ENCODE data around the gene KCNT2. TPM values are rescaled to one million over a fixed set of nuclear protein-coding genes. Genes with fewer than 3 reads are reported as not detected.

Gene KCNT2
- total and polyA plus RNA-seq, 2 of the 8 experiments (the other 6 are each of a cell fraction or from before 2014, with no cell fraction given), result 2.3 to 10.2 TPM

GRCh38 chr1:196467230-196467925, 140.9 kb downstream of the KCNT2 start:
- no peak for FAIRE-seq
- Histone ChIP-seq H2AFZ (ENCODE audit: low read length) (no peak overlapping the region), H3K27ac (ENCODE audit: low read depth, low read length) (no peak overlapping the region)
- TF ChIP-seq POU5F1 (IDR thresholded peaks at IDR 0.05; ENCODE audit: low read depth, low read length) (no peak), SRF (IDR thresholded peaks at IDR 0.05; ENCODE audit: low read depth, low read length) (no peak), ASH2L (IDR thresholded peaks at IDR 0.05; ENCODE audit: low read length) (no peak), RBBP5 (IDR thresholded peaks at IDR 0.05; ENCODE audit: borderline replicate concordance, low read depth, low read length) (no peak), HDAC2 (IDR thresholded peaks at IDR 0.05; ENCODE audit: borderline replicate concordance in 1 of 2, low read depth in 2 of 2, low read length in 2 of 2) (no peak), CREB1 (IDR thresholded peaks at IDR 0.05) (no peak), CBX8 (IDR thresholded peaks at IDR 0.05; ENCODE audit: borderline replicate concordance, low read depth, low read length) (no peak), CEBPB (IDR thresholded peaks at IDR 0.05; ENCODE audit: low read depth, low read length) (no peak), PHF8 (conservative IDR thresholded peaks at IDR 0.05; ENCODE audit: low read depth, low read length) (no peak), USF2 (IDR thresholded peaks at IDR 0.05; ENCODE audit: low read length) (no peak), FOSL1 (IDR thresholded peaks at IDR 0.05; ENCODE audit: insufficient read depth, low read depth, low read length) (no peak), BCL11A (IDR thresholded peaks at IDR 0.05; ENCODE audit: low read depth in 2 of 2, low read length in 2 of 2) (no peak)

More at GRCh38 chr1:196467230-196467925, 140.9 kb downstream of the KCNT2 start:
- Histone ChIP-seq H2BK12ac (ENCODE audit: low read depth, low read length) (no peak overlapping the region), H3K4me1 (replicated peaks in 1 of 4; ENCODE audit: control insufficient read depth in 3 of 4, insufficient read depth in 4 of 4, low read length in 3 of 4) (no peaks in the 10 kb centered on the region), H2BK20ac (ENCODE audit: low read length) (no peak overlapping the region), H3K14ac (ENCODE audit: insufficient read length) (no peak overlapping the region), H3K79me1 (ENCODE audit: low read depth, low read length) (no peaks in the 10 kb centered on the region), H4K91ac (replicated peaks; ENCODE audit: insufficient read length, low read length) (no peak overlapping the region), H4K8ac (ENCODE audit: extremely low read depth, insufficient read depth, low read length) (no peak overlapping the region), H3K27me3 (replicated peaks in 1 of 4; ENCODE audit: control insufficient read depth in 3 of 4, extremely low read depth in 1 of 4, insufficient read depth in 3 of 4, low read length in 3 of 4) (no peaks in the 10 kb centered on the region), H3K36me3 (ENCODE audit: control insufficient read depth in 2 of 4, insufficient read depth in 4 of 4, low read length in 3 of 4) (peaks cover 0 to 11% (median 3%) of the 10 kb centered on the region in 4 experiments; a peak in 3 of 8 replicates), H2AK5ac (ENCODE audit: low read depth, low read length) (no peak overlapping the region), H4K20me1 (replicated peaks in 1 of 2; ENCODE audit: control insufficient read depth in 1 of 2, insufficient read depth in 2 of 2, low read length in 2 of 2) (no peaks in the 10 kb centered on the region), H3K9ac (replicated peaks in 1 of 4; ENCODE audit: extremely low read depth in 1 of 4, low read depth in 3 of 4, low read length in 3 of 4) (no peak overlapping the region), H3K9me3 (ENCODE audit: insufficient read depth in 2 of 2, low read depth in 1 of 2, low read length in 1 of 2) (no peaks in the 10 kb centered on the region), H3K4me3 (ENCODE audit: extremely low read depth in 1 of 4, insufficient read depth in 2 of 4, low read depth in 3 of 4, low read length in 4 of 4) (no peak overlapping the region), H3K4ac (replicated peaks; ENCODE audit: insufficient read length, low read depth, low read length) (no peak overlapping the region), H3K4me2 (ENCODE audit: insufficient read depth in 1 of 2, low read depth in 2 of 2, low read length in 2 of 2) (no peak overlapping the region), H2BK120ac (replicated peaks; ENCODE audit: low read depth, low read length) (no peak overlapping the region), H3K79me2 (ENCODE audit: control insufficient read depth in 1 of 2, insufficient read depth in 2 of 2, low read length in 2 of 2) (no peaks in the 10 kb centered on the region), H4K5ac (ENCODE audit: insufficient read length, low read depth, low read length) (no peak overlapping the region), H3K18ac (ENCODE audit: extremely low read depth, low read length) (no peak overlapping the region), H3K23me2 (ENCODE audit: low read depth, low read length) (no peaks in the 10 kb centered on the region), H3K23ac (ENCODE audit: insufficient read length) (no peak overlapping the region), H2BK5ac (ENCODE audit: low read depth, low read length) (no peak overlapping the region), H3K56ac (replicated peaks; ENCODE audit: insufficient read length, low read depth, low read length) (no peak overlapping the region), H2BK15ac (ENCODE audit: low read length) (no peak overlapping the region)
- WGBS, 2 experiments (ENCODE audit: extremely low coverage in 1 of 2, insufficient coverage in 1 of 2, insufficient read length in 1 of 2, insufficient replicate concordance in 2 of 2, low coverage in 1 of 2, low lambda C conversion rate in 2 of 2, missing lambda C conversion rate in 1 of 2), result 85% methylated on average over 1 of the region's 1 CpG; no CpG with 5 or more reads in 1 of the 2 experiments
- POLR2A ChIA-PET (ENCODE audit: partially characterized antibody), result no interaction called here
- DNase-seq (ENCODE audit: low read depth in 1 of 2, low spot score in 2 of 2), result no peak
- CTCF ChIA-PET (ENCODE audit: partially characterized antibody), result no interaction called here

Measured in H1 (cell line).